Sigmoid colon (tissue), 7 donors: Measurements from ENCODE around the gene OR8D4. TPM values are rescaled to one million over a fixed set of nuclear protein-coding genes. Genes with fewer than 3 reads are reported as not detected.

ENCODE experiments used
- DNase-seq: peaks from one replicate; pipeline ENCODE4 v3.0.0-alpha.2; 2019
- H3K27ac ChIP-seq, 4 donors: fragments of 200-600 bp; sonication (generic); one replicate each; pipeline ENCODE4 v1.5.1; 2016 to 2019; ENCODE audit warnings: mild to moderate bottlenecking in 1 of 4
- H3K27me3 ChIP-seq, 3 donors: fragments of 200-600 bp; sonication (generic); one replicate each; pipeline ENCODE4 v1.5.1; 2019; ENCODE audit warnings: mild to moderate bottlenecking in 1 of 3
- H3K36me3 ChIP-seq, 4 donors: fragments of 200-600 bp; sonication (generic); one replicate each; pipeline ENCODE4 v1.5.1; 2016 to 2019
- H3K4me1 ChIP-seq, 4 donors: fragments of 200-600 bp; sonication (generic); one replicate each; pipeline ENCODE4 v1.5.1; 2017 to 2019
- H3K4me3 ChIP-seq, 4 donors: fragments of 200-600 bp; sonication (generic); one replicate each; pipeline ENCODE4 v1.5.1; 2017 to 2019; ENCODE audit warnings: mild to moderate bottlenecking in 2 of 4, moderate library complexity in 1 of 4
- H3K9me3 ChIP-seq, 4 donors: fragments of 200-600 bp in 3 of 4; sonication (generic) in 3 of 4; one replicate each; pipeline versions ENCODE4 v1.5.1 to v1.6.1; 2013 to 2019
- CTCF ChIP-seq, 4 experiments: fragments of 450-650 bp in 3 of 4; fragments of 200-600 bp in 1 of 4; IDR thresholded peaks; one replicate each; pipeline ENCODE4 v1.5.1; 2016 to 2019; ENCODE audit warnings: antibody characterized with exemption in 4 of 4, mild to moderate bottlenecking in 3 of 4, moderate library complexity in 2 of 4
- EP300 ChIP-seq, 4 donors: sonication (generic); formaldehyde crosslinking; IDR thresholded peaks; one replicate each; pipeline ENCODE4 v1.6.1; 2017; ENCODE audit warnings: antibody characterized with exemption in 4 of 4
- POLR2A ChIP-seq, 2 donors: fragments of 450-650 bp; IDR thresholded peaks; one replicate each; pipeline ENCODE4 v1.6.1; 2016; ENCODE audit warnings: antibody characterized with exemption in 2 of 2, mild to moderate bottlenecking in 2 of 2, moderate library complexity in 2 of 2
- POLR2AphosphoS5 ChIP-seq, 4 donors: sonication (generic); formaldehyde crosslinking; IDR thresholded peaks; one replicate each; pipeline ENCODE4 v1.6.1; 2017; ENCODE audit warnings: antibody characterized with exemption in 4 of 4
- WGBS, 2 donors: extraction: QIAGEN DNeasy Blood & Tissue Kit; methylation state at CpG; one replicate each; pipeline ENCODE4 v1.1.7; 2013; 5-methylcytosine and 5-hydroxymethylcytosine counted together
- intact Hi-C: fragments of 100-400 bp; cut with DNase I; formaldehyde crosslinking; loops from one replicate; pipeline ENCODE4 v1.15.1; 2023
- polyA plus RNA-seq, 3 donors: library from polyadenylated mRNA; stranded (reverse); fragments of 200-250 nt; gene quantifications; one replicate each; pipeline ENCODE4 v1.2.3, GENCODE V29; 2013
- total RNA-seq, 4 donors: library from RNA; depleted of rRNA; stranded (reverse); fragments of >200 nt; gene quantifications; one replicate each; pipeline ENCODE4 v1.1.0, GENCODE V29; 2016
- donor health status: healthy with polysubstance abuse.
- donor health status: Bipolar disorder and iron deficiency.
- donor health status: healthy.

OR8D4 gene
- total RNA-seq = not detected
- polyA plus RNA-seq = under 1 TPM in 1 of 3 donors, not detected in 2; 0.03 TPM

DNA sequence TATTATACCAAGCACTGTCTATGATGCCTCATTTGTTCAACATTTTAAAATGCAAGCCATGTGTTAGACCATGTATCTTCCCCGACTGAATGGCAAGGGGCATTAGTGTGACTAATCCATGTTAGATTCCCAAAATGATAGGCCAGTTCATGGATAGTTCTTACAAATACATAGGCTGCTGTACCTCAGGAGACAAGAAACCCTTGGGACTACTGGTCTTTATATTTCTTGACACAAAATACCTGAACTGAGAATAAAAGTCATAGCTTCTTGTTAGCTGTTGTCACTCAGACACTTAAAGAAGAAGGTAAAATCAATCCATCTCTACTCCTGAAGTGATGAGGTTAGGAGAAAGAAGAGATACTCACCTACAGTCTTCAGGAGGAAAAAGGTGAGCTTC, at the start of gene OR8D4:
Gene OR8D4, plus strand, starts transcription at position 301 of the 400 bp plus-strand sequence. CDS start 4,265 bp downstream, outside the sequence.
- H3K9me3 ChIP-seq = no peaks in the 10 kb centered on the region
- WGBS, 2 donors = 92 to 94% methylated on average over 1 of the region's 1 CpG
- TF ChIP-seq EP300 (IDR thresholded peaks at IDR 0.05) = no peak
- TF ChIP-seq POLR2AphosphoS5 (IDR thresholded peaks at IDR 0.05) = no peak
- no peak for TF ChIP-seq POLR2A (IDR thresholded peaks at IDR 0.05)
- no peak for TF ChIP-seq CTCF (IDR thresholded peaks at IDR 0.05)
- no peak for DNase-seq
- H3K27me3 ChIP-seq = no peaks in the 10 kb centered on the region
- no peaks in the 10 kb centered on the region for H3K4me1 ChIP-seq
- no peak within 1 kb of the TSS for H3K27ac ChIP-seq
- no peaks in the 10 kb centered on the region for H3K36me3 ChIP-seq
- H3K4me3 ChIP-seq = no peak within 1 kb of the TSS
- intact Hi-C loops = no loop called here

DNA sequence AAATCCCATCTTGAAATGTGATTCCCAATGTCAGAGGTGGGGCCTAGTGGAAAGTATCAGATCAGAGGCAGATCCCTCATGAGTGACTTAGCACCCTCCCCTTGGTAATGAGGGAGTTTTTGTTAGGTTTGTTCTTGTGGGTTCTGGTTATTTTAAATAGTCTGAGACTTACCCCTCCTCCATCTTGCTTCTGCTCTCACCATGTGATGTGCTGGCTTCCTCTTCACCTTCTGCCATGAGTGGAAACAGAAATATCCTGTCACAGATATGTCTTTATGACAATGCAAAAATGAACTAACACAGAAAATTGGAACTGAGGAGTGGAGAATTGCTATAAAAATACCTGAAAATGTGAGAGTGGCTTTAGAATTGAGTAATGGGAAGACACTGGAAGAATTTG, 49.6 kb upstream of the OR8D4 start:
- no peak for DNase-seq
- Histone ChIP-seq H3K4me3 (no peak overlapping the region), H3K36me3 (no peaks in the 10 kb centered on the region), H3K9me3 (no peaks in the 10 kb centered on the region), H3K27me3 (no peaks in the 10 kb centered on the region), H3K27ac (no peak overlapping the region), H3K4me1 (no peaks in the 10 kb centered on the region)
- intact Hi-C loops = no loop called here
- TF ChIP-seq EP300 (IDR thresholded peaks at IDR 0.05) (no peak), POLR2AphosphoS5 (IDR thresholded peaks at IDR 0.05) (no peak), POLR2A (IDR thresholded peaks at IDR 0.05) (no peak), CTCF (IDR thresholded peaks at IDR 0.05) (no peak)

GRCh38 chr11:123853038-123853437, 48.9 kb upstream of the OR8D4 start:
- Histone ChIP-seq H3K27me3 (no peaks in the 10 kb centered on the region), H3K9me3 (no peaks in the 10 kb centered on the region), H3K36me3 (no peaks in the 10 kb centered on the region), H3K4me1 (no peaks in the 10 kb centered on the region), H3K4me3 (no peak overlapping the region), H3K27ac (no peak overlapping the region)
- 96% methylated on average over 2 of the region's 2 CpGs for WGBS, 2 donors
- intact Hi-C loops = no loop called here
- TF ChIP-seq CTCF (IDR thresholded peaks at IDR 0.05) (no peak), EP300 (IDR thresholded peaks at IDR 0.05) (no peak), POLR2A (IDR thresholded peaks at IDR 0.05) (no peak), POLR2AphosphoS5 (IDR thresholded peaks at IDR 0.05) (no peak)
- no peak for DNase-seq

GRCh38 chr11:123856444-123856843, 45.5 kb upstream of the OR8D4 start:
- intact Hi-C loops = no loop called here

More at GRCh38 chr11:123856444-123856843, 45.5 kb upstream of the OR8D4 start:
- no peak for TF ChIP-seq CTCF (IDR thresholded peaks at IDR 0.05)
- TF ChIP-seq POLR2A (IDR thresholded peaks at IDR 0.05) = no peak
- no peak for TF ChIP-seq POLR2AphosphoS5 (IDR thresholded peaks at IDR 0.05)
- no peak for TF ChIP-seq EP300 (IDR thresholded peaks at IDR 0.05)
- 89 to 93% methylated on average over 2 of the region's 2 CpGs for WGBS, 2 donors
- no peak for DNase-seq
- H3K9me3 ChIP-seq = no peaks in the 10 kb centered on the region
- H3K4me1 ChIP-seq = no peaks in the 10 kb centered on the region
- H3K36me3 ChIP-seq = no peaks in the 10 kb centered on the region
- no peaks in the 10 kb centered on the region for H3K27me3 ChIP-seq
- H3K27ac ChIP-seq = no peak overlapping the region
- no peak overlapping the region for H3K4me3 ChIP-seq
